ENCODE measurements around the gene ORMDL3. TPM values are rescaled to one million over a fixed set of nuclear protein-coding genes. Genes with fewer than 3 reads are reported as not detected.

The ORMDL3 gene
- total RNA-seq, 1 experiment from 2014 or later = 53.2 TPM

DNA sequence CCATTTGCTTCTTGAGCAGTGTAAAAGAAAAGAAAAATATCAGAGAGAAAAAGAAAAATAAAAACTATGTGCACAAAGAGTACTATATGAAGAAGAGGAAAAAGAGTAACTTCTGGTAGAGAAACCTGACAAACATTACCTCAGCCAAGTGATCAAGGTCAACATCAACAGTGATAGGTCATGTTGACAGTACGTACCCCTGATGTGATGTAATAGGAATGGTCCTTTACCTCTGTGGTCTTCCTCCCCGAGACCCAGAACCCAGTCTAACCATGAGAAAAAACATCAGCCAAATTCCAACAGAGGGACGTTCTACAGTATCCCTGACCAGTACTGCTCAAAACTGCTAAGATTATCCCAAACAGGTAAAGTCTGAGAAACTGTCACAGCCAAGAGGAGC is 13.4 kb downstream of the ORMDL3 start:
- TF ChIP-seq, protein P1, sequence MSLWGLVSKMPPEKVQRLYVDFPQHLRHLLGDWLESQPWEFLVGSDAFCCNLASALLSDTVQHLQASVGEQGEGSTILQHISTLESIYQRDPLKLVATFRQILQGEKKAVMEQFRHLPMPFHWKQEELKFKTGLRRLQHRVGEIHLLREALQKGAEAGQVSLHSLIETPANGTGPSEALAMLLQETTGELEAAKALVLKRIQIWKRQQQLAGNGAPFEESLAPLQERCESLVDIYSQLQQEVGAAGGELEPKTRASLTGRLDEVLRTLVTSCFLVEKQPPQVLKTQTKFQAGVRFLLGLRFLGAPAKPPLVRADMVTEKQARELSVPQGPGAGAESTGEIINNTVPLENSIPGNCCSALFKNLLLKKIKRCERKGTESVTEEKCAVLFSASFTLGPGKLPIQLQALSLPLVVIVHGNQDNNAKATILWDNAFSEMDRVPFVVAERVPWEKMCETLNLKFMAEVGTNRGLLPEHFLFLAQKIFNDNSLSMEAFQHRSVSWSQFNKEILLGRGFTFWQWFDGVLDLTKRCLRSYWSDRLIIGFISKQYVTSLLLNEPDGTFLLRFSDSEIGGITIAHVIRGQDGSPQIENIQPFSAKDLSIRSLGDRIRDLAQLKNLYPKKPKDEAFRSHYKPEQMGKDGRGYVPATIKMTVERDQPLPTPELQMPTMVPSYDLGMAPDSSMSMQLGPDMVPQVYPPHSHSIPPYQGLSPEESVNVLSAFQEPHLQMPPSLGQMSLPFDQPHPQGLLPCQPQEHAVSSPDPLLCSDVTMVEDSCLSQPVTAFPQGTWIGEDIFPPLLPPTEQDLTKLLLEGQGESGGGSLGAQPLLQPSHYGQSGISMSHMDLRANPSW (CRISPR knock-in tag; conservative IDR thresholded peaks at IDR 0.05; ENCODE audit: low read depth) = no peak
- no peak for TF ChIP-seq ZNF232 (CRISPR knock-in tag; IDR thresholded peaks at IDR 0.05)
- peak; percentile 76 for TF ChIP-seq GABPB1 (CRISPR knock-in tag; IDR thresholded peaks at IDR 0.05)
- TF ChIP-seq, protein P2, sequence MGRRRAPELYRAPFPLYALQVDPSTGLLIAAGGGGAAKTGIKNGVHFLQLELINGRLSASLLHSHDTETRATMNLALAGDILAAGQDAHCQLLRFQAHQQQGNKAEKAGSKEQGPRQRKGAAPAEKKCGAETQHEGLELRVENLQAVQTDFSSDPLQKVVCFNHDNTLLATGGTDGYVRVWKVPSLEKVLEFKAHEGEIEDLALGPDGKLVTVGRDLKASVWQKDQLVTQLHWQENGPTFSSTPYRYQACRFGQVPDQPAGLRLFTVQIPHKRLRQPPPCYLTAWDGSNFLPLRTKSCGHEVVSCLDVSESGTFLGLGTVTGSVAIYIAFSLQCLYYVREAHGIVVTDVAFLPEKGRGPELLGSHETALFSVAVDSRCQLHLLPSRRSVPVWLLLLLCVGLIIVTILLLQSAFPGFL (CRISPR knock-in tag; IDR thresholded peaks at IDR 0.05; ENCODE audit: borderline replicate concordance) = no peak
- TF ChIP-seq KAT7 (CRISPR knock-in tag; IDR thresholded peaks at IDR 0.05; ENCODE audit: borderline replicate concordance) = no peak
- Mint-ChIP-seq H3K4me3 (no peak overlapping the region), H3K4me1 (peaks cover 2% of the 10 kb centered on the region), H3K36me3 (peaks cover 11% of the 10 kb centered on the region), H3K9me3 (no peaks in the 10 kb centered on the region), H3K27ac (no peak overlapping the region), H3K27me3 (ENCODE audit: low read depth) (no peaks in the 10 kb centered on the region)
- ChIA-PET CTCF (no interaction called here), POLR2A (no interaction called here)
- no peak for ATAC-seq
- DNase-seq (ENCODE audit: low spot score) = no peak

DNA sequence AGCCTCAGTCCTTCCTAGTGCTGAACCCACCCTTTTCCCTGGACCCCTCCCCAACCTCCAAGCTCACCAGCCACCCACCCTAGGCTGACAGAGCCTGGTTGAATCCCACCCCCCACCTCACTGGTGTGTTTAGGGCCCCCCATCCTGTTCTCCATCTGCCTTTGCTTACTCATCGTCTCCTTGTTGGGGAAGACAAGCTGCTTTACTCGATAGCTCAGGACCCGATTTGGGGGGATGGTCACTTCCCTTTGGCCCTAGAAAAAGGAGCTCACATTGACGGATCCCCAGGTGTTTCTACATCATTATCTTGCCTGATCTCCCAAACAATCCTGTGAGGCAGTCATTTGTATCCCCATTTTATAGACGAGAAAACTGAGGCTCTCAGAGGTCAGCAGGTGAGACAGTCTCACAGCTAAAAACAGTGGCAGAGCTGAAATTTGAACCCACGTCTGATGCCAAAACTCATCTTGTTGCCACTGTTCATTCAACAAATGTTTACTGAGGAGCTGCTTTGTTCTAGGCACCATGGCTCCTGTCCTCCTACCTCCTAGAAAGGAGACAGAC is 18.5 kb downstream of the ORMDL3 start:
- Mint-ChIP-seq H3K9me3 (no peaks in the 10 kb centered on the region), H3K36me3 (peaks cover 8% of the 10 kb centered on the region), H3K4me1 (no peaks in the 10 kb centered on the region), H3K27ac (no peak overlapping the region), H3K4me3 (no peak overlapping the region), H3K27me3 (ENCODE audit: low read depth) (no peaks in the 10 kb centered on the region)
- CTCF ChIA-PET = interaction anchor here (0.7 kb wide), 1 partner anchor 155 kb away, joined by 3 read pairs; no protein-coding TSS in a partner anchor
- ATAC-seq = no peak
- TF ChIP-seq NR1H2 (CRISPR knock-in tag; IDR thresholded peaks at IDR 0.05) (no peak), ETV6 (CRISPR knock-in tag; IDR thresholded peaks at IDR 0.05) (no peak), NFATC4 (CRISPR knock-in tag; IDR thresholded peaks at IDR 0.05) (no peak), ZNF671 (CRISPR knock-in tag; IDR thresholded peaks at IDR 0.05) (no peak)
- TF ChIP-seq, protein P3, sequence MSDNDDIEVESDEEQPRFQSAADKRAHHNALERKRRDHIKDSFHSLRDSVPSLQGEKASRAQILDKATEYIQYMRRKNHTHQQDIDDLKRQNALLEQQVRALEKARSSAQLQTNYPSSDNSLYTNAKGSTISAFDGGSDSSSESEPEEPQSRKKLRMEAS (CRISPR knock-in tag; IDR thresholded peaks at IDR 0.05) = no peak
- TF ChIP-seq, protein P4, sequence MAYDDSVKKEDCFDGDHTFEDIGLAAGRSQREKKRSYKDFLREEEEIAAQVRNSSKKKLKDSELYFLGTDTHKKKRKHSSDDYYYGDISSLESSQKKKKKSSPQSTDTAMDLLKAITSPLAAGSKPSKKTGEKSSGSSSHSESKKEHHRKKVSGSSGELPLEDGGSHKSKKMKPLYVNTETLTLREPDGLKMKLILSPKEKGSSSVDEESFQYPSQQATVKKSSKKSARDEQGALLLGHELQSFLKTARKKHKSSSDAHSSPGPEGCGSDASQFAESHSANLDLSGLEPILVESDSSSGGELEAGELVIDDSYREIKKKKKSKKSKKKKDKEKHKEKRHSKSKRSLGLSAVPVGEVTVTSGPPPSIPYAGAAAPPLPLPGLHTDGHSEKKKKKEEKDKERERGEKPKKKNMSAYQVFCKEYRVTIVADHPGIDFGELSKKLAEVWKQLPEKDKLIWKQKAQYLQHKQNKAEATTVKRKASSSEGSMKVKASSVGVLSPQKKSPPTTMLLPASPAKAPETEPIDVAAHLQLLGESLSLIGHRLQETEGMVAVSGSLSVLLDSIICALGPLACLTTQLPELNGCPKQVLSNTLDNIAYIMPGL (CRISPR knock-in tag; IDR thresholded peaks at IDR 0.05) = no peak
- no peak for DNase-seq (ENCODE audit: low spot score)
- POLR2A ChIA-PET = no interaction called here

DNA sequence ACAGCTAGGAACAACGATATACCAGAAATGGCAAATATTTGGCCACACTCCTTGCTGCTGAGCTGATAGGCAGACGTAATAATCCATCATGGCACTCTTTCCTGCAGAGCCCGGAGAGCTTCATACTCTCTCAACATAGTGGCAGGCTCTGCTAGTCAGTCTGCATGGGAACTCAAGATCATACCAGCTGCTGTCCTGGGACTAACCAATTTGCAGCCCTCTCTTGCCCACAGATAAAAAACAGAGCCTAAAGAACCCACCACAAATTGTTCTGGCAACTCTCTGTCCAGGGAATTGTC is 22.5 kb downstream of the ORMDL3 start:
- Mint-ChIP-seq H3K4me3 (no peak overlapping the region), H3K27ac (no peak overlapping the region), H3K36me3 (peaks cover 5% of the 10 kb centered on the region; the same call in 1 of the 2 replicates), H3K4me1 (no peaks in the 10 kb centered on the region), H3K27me3 (ENCODE audit: low read depth) (no peaks in the 10 kb centered on the region), H3K9me3 (no peaks in the 10 kb centered on the region)
- ChIA-PET CTCF (interaction anchor here (1.0 kb wide), 3 partner anchors 9 to 33 kb away, joined by 3 to 4 read pairs (median 3); partner anchors contain the start of genes LRRC3C and ORMDL3), POLR2A (no interaction called here)
- ATAC-seq = no peak
- no peak for TF ChIP-seq CREB1 (CRISPR knock-in tag; IDR thresholded peaks at IDR 0.05)
- TF ChIP-seq TEAD1 (CRISPR knock-in tag; IDR thresholded peaks at IDR 0.05) = no peak
- TF ChIP-seq CBFB (CRISPR knock-in tag; IDR thresholded peaks at IDR 0.05; ENCODE audit: low read depth) = no peak
- no peak for TF ChIP-seq IRF2 (CRISPR knock-in tag; IDR thresholded peaks at IDR 0.05; ENCODE audit: borderline replicate concordance, low read depth)
- TF ChIP-seq, protein P5, sequence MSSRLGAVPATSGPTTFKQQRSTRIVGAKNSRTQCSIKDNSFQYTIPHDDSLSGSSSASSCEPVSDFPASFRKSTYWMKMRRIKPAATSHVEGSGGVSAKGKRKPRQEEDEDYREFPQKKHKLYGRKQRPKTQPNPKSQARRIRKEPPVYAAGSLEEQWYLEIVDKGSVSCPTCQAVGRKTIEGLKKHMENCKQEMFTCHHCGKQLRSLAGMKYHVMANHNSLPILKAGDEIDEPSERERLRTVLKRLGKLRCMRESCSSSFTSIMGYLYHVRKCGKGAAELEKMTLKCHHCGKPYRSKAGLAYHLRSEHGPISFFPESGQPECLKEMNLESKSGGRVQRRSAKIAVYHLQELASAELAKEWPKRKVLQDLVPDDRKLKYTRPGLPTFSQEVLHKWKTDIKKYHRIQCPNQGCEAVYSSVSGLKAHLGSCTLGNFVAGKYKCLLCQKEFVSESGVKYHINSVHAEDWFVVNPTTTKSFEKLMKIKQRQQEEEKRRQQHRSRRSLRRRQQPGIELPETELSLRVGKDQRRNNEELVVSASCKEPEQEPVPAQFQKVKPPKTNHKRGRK (CRISPR knock-in tag; IDR thresholded peaks at IDR 0.05; ENCODE audit: borderline replicate concordance) = no peak
- TF ChIP-seq, protein P6, sequence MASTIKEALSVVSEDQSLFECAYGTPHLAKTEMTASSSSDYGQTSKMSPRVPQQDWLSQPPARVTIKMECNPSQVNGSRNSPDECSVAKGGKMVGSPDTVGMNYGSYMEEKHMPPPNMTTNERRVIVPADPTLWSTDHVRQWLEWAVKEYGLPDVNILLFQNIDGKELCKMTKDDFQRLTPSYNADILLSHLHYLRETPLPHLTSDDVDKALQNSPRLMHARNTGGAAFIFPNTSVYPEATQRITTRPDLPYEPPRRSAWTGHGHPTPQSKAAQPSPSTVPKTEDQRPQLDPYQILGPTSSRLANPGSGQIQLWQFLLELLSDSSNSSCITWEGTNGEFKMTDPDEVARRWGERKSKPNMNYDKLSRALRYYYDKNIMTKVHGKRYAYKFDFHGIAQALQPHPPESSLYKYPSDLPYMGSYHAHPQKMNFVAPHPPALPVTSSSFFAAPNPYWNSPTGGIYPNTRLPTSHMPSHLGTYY (CRISPR knock-in tag; IDR thresholded peaks at IDR 0.05) = no peak
- no peak for DNase-seq (ENCODE audit: low spot score)

Measured in WTC11 (cell line).